NCI-H1105 treated with DMSO at 0.1 percent for 48 hours (cell line): ENCODE data around the gene USHBP1.

ENCODE experiments used
- DNase-seq: peaks from one replicate; lab custom pipeline; 2025; lab: John Stamatoyannopoulos, UW

Gene USHBP1

DNA sequence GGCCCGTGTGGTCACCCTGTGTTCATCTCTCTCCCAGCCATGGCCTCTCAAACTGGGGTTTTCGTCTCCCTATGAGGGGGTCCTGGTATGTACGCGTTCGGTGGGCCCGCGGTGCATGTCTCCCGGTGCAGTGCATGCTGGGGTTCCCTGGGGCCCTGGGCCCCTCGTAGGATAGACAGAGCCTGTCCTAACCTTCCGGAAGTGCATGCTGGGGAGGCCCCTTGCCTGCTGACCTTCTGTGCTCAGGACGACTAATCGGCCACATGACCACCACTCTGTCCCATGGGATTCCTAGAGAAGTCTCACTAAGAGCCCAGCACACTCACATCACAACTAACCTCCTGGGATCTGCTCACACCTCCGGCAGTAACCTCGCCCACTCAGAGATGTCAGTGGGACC, 54.2 kb downstream of the USHBP1 start:
- no peak for DNase-seq

DNA sequence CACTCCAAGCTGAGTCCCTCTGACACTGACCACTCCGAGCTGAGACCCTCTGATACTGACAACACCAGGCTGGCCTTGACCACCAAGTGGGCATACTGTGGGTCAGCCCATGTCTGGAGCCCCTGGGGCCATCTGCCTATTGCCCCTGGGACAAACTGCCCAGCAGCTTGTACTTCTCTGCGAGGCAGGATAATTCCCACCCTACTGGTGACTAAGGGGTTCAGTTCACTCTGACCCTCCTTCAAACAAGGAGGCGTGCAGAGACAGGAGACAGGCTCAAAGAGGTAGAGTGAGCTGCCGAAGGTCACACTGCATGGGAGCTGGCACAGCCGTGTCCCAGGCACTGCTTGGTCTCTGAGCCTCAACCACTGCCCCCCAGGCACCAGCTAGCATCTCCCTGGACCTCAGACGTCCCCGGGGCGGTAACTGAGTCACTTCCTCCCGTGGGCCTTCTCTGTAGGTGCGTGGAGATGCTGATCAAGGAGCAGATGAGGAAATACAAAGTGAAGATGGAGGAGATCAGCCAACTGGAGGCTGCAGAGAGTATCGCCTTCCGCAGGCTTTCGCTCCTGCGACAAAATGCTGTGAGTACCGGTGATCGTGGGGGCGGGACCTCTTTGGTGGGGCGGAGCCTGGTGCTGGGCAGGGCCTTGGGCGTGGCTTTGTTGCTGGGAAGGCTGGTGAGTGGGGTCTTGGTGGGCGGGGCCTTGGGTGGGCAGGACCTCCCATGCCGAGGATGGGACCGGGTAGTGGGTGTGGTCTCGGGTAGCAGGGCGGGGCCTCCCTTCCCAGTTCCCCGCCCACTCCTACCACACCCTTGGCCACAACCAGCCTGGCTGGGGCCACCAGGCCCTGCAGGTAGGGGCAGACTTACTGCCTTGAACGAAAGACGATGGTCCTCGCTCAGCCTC, 55.2 kb downstream of the USHBP1 start:
- no peak for DNase-seq

DNA sequence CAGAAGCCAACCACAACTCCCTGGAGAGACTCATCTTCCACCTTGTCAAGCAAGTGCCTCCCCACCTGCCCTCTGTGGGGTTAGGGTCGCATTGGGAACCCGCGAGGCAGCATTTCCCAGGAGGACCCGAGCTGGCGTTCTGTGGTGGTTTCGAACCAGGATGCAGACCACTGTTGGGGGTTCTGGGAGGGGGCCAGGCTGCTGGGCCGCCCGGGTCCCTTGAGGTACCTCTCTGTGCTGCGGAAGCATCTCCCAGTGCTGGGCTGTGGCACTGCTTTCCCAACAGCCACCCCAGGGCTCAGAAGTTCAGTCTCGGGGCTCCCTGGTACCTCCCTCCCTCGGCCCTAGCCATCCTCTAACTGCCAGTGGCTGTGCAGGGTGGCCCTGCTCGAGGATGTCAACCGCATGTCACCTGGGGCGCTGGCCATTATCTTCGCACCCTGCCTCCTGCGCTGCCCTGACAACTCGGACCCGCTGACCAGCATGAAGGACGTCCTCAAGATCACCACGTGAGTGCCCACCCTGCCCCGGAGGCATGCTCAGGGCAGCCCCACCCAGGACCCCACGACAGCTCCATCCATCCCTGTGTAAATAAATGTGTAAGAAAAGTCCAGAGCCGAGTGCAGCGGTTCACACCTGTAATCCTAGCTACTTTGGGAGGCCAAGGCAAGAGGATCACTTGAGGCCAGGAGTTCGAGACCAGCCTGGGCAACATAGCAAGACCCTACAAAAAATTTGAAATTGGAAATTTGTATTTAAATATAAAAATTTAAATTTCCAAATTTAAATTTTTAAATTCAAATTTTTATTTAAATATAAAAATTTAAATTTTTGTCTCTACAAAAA, 57.6 kb downstream of the USHBP1 start:
- DNase-seq, result no peak

DNA sequence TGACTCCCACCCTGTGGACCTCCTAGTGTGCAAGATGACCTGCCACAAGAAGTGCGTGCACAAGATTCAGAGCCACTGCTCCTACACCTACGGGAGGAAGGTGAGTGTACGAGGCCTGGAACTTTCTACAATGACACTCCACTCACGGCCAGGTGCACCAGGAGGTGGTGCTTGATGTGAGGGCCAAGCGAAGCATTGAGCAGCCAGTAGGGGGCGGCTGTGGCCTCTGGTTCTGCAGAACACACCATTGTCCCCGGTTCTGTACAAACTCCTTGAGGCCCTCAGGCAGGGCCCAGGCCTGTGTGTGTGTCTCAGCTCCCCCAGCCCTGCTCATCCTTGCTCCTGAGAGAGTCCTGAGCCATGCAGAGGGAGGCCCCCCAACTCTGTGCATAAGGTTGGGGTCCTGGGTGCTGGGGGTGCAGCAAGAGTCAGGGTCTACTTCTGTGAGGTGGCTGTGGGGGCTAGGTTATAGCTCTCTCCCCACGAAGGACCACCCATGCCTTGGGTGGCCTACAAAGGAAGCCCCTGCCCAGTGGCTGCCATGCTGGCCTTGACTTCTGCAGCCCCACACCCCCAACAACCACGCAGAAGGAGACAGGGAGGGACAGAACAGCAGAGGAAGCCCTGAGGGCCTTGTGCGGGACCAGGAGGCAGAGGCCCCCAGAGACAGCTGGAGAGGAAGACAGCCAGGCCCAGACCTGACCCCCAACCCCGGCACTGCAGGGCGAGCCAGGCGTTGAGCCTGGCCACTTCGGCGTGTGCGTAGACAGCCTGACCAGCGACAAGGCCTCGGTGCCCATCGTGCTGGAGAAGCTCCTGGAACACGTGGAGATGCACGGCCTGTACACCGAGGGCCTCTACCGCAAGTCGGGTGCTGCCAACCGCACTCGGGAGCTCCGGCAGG, 59.1 kb downstream of the USHBP1 start:
- DNase-seq, result no peak

DNA sequence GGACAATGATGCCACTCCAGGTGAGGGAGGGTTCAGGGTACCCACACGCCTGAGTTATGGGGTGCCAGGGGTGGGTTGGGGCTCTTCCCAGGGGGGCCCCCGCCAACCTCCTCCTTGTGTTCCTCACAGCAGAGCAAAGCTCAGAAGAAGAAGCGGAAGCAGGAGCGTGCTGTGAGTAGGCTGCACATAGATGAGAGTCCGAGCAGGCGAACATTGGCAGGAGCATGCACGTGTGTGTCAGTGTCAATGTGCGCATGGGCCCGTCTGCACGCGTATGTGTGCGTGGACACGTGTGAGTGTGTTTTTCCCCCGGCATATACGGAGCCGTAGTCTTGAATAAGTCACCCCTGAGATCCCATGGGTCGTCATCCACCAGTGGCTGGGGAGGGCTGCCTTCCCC, 61.8 kb downstream of the USHBP1 start:
- DNase-seq, result no peak

DNA sequence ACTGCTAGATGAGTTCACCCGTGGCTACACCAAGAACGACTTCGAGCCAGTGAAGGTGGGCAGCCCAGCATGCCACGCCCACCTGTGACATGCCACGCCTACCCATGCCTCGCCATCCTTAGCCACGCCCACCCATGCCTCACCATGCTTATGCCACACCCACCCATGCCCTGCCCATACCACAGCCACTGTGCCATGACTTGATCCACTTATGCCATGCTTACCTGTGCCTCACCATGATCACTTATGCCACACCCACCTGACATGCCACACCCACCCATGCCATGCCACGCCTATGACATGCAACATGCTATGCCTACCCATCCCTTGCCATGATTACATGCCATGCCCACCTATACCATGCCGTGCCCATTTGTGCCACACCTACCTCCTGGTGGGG, 62.3 kb downstream of the USHBP1 start:
- DNase-seq, result no peak

DNA sequence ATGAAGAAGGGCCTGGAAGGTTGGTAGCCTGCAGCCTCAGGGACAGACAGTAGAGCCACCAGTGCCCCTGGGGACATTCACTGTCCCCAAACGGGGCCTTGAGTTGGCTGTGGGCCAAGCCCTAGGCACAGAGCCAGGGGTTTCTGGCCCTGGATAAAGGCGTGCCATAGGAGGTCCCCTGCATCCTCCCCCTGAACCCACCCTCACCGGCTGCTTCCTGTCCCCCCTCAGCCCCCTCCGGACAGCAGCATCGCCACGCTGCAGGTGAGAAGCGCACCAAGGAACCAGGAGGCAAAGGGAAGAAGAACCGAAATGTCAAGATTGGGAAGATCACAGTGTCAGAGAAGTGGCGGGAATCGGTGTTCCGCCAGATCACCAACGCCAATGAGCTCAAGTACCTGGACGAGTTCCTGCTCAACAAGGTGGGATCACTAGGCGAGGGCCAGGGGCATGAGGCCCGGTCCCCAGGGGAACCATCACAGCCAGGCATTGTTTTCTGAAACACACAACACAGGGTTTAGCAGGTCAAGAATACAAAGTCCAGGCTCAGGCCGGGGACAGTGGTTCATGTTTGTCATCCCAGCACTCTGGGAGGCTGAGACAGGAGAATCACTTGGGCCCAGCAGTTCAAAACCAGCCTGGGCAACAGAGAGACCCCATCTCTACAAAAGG, 64.0 kb downstream of the USHBP1 start:
- no peak for DNase-seq
